ENCODE measurements around the gene SH3GL2. TPM values are rescaled to one million over a fixed set of nuclear protein-coding genes. Genes with fewer than 3 reads are reported as not detected.
"Not testable (repeated sequence)": the region's sequence is repeated elsewhere in the genome, so short reads cannot be mapped to it uniquely, and the experiment has no call there.

SH3GL2 gene
- total RNA-seq, 2 experiments from 2014 or later, result not detected

DNA sequence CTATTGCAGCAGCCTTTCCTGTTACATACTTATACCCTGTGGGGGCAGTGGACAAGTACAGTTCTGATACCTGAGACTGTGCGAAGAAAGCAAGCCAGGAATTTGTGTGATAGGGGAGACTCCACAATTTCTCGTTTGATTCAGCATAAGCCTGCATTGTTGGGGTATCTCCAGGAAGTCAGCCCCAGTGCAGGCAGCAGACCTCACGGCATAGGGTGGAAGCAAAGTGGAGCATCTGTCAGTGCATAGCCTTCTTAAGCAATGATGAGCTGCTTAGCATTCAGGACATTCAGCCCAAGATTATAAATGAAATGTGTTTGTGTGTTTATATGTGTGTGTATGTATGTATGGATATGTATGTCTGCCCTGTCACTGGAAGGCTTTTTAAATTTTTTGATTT lies 157.0 kb downstream of the SH3GL2 start:
- Mint-ChIP-seq H3K27me3 (no peaks in the 10 kb centered on the region), H3K36me3 (no peaks in the 10 kb centered on the region), H3K9me3 (peaks cover 6% of the 10 kb centered on the region), H3K27ac (no peak overlapping the region), H3K4me1 (no peaks in the 10 kb centered on the region), H3K4me3 (no peak overlapping the region)
- no peak for DNase-seq

DNA sequence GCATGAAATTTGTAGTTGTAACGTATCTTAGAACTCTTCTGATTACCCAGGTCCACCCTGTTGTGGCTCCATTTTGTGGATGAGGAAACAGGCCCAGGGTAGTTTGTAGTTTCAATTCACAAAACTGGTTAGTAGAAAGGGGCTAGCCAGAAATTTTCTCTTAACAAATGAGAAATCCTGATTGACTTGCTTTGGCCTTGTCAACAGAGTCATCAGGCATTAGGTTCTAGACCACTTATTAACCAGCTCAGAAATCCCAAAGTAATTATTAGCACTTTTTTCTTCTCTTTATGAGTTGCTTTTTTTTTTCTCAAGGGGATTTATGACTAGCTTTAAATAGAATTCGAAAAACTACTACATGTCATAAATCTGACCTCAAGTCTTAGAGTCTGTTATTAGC lies 160.2 kb downstream of the SH3GL2 start:
- no peak for DNase-seq
- Mint-ChIP-seq H3K9me3 (peaks cover 6% of the 10 kb centered on the region), H3K4me1 (no peaks in the 10 kb centered on the region), H3K27me3 (no peaks in the 10 kb centered on the region), H3K27ac (no peak overlapping the region), H3K4me3 (no peak overlapping the region), H3K36me3 (no peaks in the 10 kb centered on the region)

DNA sequence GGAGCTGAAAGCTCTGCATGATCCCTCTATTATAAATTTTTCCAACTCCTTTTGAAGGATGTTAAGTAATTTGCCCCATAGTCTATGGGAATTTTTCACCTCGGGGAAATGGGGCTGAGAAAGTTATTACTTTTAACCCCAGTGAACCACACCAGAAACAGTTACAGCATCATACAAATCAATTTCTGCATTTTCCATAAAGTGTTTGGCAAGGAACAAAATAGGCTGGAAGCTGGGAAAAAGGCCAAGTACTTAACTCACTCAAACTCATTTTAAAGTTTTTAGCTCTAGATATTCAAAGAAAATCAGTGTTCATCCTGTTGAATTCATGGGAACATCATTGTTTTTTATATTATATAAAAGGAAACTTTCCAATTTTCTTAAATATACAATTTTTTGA lies 160.9 kb downstream of the SH3GL2 start:
- no peak for DNase-seq
- Mint-ChIP-seq H3K4me1 (no peaks in the 10 kb centered on the region), H3K9me3 (peaks cover 8% of the 10 kb centered on the region), H3K27ac (no peak overlapping the region), H3K4me3 (no peak overlapping the region), H3K27me3 (no peaks in the 10 kb centered on the region), H3K36me3 (no peaks in the 10 kb centered on the region)

DNA sequence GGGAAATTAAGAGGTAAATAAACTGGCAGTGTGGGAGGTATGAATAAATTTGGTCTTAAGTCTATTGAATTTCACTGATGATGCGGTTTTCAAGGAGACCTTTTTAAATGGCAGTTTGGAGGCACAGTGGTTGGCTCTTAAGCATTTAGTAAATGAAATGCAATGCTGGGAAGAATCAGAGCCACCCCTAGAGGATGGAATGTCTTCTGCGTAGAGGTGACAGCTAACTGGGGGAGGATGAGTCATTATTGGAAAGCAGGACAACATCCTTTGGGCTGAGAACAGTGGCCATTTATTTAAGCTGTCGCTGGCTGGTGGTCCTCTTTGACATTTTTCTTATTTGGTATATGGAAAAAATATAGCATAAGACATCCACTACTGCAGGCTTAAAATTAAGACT lies 163.2 kb downstream of the SH3GL2 start:
- H3K9me3 Mint-ChIP-seq, result peaks cover 3% of the 10 kb centered on the region
- no peak overlapping the region for H3K27ac Mint-ChIP-seq
- H3K4me3 Mint-ChIP-seq, result no peak overlapping the region
- no peak for DNase-seq
- H3K36me3 Mint-ChIP-seq, result no peaks in the 10 kb centered on the region
- no peaks in the 10 kb centered on the region for H3K4me1 Mint-ChIP-seq
- H3K27me3 Mint-ChIP-seq, result no peaks in the 10 kb centered on the region

DNA sequence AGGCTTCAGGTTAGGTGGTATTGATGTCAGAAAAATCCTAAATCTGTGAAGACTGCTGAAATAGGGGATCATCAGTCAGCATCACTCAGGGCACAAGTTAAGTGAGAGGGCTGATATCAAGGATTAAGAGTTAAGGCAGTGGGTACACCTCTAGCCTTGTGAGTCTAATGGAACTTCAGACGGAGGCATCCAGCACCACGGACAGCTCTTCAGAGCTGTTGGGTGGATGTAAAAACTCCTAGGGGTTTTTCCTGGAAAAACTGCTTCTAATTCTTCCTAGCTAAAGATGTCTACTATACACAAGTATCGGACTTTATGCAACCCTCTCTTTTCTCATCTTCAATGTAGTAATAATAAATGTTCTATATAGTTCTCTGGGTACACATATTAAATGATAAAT lies 165.9 kb downstream of the SH3GL2 start:
- H3K27ac Mint-ChIP-seq, result no peak overlapping the region
- no peaks in the 10 kb centered on the region for H3K36me3 Mint-ChIP-seq
- DNase-seq, result no peak
- H3K27me3 Mint-ChIP-seq, result no peaks in the 10 kb centered on the region
- no peak overlapping the region for H3K4me3 Mint-ChIP-seq
- no peaks in the 10 kb centered on the region for H3K4me1 Mint-ChIP-seq
- peaks cover 5% of the 10 kb centered on the region for H3K9me3 Mint-ChIP-seq

DNA sequence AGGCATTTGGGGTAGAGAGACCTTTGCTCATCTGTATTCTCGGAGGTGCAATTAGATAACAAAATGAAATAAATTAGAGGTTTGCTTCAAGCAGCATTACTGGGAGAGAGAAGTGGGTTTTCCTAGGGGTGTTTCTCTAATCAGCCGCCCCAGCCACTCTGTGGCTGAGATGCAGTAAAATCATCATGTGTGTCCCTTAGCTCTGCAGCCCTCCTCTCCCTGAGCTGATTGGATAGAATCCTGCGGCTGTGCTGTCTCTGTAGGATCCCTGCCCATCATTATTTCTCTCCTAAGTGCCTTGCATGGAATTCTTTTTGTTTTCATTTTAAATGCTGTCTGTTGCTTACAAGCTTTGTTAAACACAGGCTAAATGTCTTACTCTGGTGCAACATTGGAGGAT lies 171.4 kb downstream of the SH3GL2 start:
- no peak overlapping the region for H3K27ac Mint-ChIP-seq
- H3K27me3 Mint-ChIP-seq, result no peaks in the 10 kb centered on the region
- no peak for DNase-seq
- H3K9me3 Mint-ChIP-seq, result peaks cover 6% of the 10 kb centered on the region
- no peak overlapping the region for H3K4me3 Mint-ChIP-seq
- H3K36me3 Mint-ChIP-seq, result no peaks in the 10 kb centered on the region
- no peaks in the 10 kb centered on the region for H3K4me1 Mint-ChIP-seq

DNA sequence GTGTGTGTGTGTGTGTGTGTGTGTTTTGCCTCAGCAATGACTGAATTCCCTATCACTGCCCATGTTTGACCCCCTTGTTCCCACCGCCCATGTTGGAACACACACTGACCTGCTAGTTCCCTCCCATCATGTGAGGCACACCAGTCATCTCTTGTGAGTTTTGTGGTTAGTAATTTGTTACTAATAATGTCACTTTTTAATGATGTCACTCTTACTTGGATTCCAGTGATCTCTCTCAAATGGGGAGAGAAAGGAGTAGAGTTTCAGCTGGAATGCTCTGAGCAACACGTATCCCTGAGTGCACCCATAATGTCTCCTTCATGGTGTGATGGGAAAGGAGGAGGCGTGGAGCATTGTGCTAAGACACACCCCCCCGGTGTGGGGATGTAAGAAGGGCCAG lies 172.6 kb downstream of the SH3GL2 start:
- H3K27ac Mint-ChIP-seq, result no peak overlapping the region
- peaks cover 6% of the 10 kb centered on the region for H3K9me3 Mint-ChIP-seq
- H3K4me1 Mint-ChIP-seq, result no peaks in the 10 kb centered on the region
- H3K27me3 Mint-ChIP-seq, result no peaks in the 10 kb centered on the region
- DNase-seq, result no peak
- H3K36me3 Mint-ChIP-seq, result no peaks in the 10 kb centered on the region
- no peak overlapping the region for H3K4me3 Mint-ChIP-seq

DNA sequence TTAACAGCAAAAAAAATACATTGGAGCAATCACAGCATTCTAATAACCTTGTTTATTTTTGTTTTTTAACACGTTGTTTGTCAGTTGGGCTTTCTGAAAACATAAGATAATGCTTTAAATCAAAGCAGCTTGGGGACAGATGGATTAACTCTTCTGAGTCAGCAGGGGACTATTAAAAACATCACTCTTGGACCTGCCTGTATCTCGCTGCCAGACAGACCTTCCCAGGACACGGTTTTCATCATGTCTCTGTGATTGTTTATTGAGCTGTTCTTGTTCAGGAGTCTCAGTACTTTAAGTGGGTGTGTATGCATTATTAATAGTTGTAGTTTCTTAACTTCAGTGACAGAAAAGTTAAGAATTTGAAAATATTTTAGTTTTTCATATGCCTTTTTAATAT lies 173.2 kb downstream of the SH3GL2 start:
- no peaks in the 10 kb centered on the region for H3K27me3 Mint-ChIP-seq
- no peaks in the 10 kb centered on the region for H3K36me3 Mint-ChIP-seq
- peaks cover 5% of the 10 kb centered on the region for H3K9me3 Mint-ChIP-seq
- no peaks in the 10 kb centered on the region for H3K4me1 Mint-ChIP-seq
- no peak overlapping the region for H3K27ac Mint-ChIP-seq
- DNase-seq, result no peak
- H3K4me3 Mint-ChIP-seq, result no peak overlapping the region

DNA sequence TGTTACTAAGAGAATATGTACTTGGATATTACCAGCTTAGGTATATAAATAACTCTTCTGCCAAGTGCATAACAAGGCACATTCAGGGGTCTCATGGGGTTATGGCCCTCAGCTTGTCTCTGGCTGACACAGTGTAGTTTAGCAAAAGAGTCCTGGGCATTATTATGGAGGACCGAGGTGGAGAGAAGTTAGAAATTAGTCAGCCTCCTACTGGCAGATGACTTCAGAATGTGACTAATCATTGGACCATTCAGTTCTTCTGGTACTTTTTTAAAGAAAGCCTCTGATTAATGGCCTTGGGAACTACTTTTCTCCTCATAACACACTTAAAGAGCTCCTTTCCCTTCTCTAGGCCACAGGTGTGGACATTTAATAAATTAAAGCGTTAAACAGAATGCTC lies 178.9 kb downstream of the SH3GL2 start:
- H3K36me3 Mint-ChIP-seq, result no peaks in the 10 kb centered on the region
- DNase-seq, result no peak
- peaks cover 6% of the 10 kb centered on the region for H3K9me3 Mint-ChIP-seq
- H3K4me3 Mint-ChIP-seq, result no peak overlapping the region
- H3K27ac Mint-ChIP-seq, result no peak overlapping the region
- H3K27me3 Mint-ChIP-seq, result no peaks in the 10 kb centered on the region
- no peaks in the 10 kb centered on the region for H3K4me1 Mint-ChIP-seq

DNA sequence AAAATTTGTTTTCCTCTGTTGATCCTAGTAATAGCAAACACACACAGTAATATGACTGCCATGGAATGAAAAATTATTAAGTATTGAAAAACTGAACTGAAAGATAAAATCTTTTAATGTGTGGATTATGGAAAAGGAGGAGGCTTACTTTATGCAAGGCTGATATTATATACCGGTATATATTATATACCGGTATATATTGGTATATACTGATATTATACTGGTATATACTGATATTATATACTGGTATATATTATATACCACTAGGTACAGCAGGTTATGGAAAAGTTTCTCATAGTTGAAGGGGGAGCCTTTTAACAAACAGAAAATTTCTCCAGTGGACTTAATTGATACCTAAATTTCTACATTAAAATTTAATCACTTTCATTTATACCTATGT lies 181.4 kb downstream of the SH3GL2 start:
- DNase-seq, result no peak
- no peaks in the 10 kb centered on the region for H3K36me3 Mint-ChIP-seq
- peaks cover 3% of the 10 kb centered on the region for H3K9me3 Mint-ChIP-seq
- H3K27me3 Mint-ChIP-seq, result no peaks in the 10 kb centered on the region
- no peak overlapping the region for H3K27ac Mint-ChIP-seq
- no peaks in the 10 kb centered on the region for H3K4me1 Mint-ChIP-seq
- no peak overlapping the region for H3K4me3 Mint-ChIP-seq

DNA sequence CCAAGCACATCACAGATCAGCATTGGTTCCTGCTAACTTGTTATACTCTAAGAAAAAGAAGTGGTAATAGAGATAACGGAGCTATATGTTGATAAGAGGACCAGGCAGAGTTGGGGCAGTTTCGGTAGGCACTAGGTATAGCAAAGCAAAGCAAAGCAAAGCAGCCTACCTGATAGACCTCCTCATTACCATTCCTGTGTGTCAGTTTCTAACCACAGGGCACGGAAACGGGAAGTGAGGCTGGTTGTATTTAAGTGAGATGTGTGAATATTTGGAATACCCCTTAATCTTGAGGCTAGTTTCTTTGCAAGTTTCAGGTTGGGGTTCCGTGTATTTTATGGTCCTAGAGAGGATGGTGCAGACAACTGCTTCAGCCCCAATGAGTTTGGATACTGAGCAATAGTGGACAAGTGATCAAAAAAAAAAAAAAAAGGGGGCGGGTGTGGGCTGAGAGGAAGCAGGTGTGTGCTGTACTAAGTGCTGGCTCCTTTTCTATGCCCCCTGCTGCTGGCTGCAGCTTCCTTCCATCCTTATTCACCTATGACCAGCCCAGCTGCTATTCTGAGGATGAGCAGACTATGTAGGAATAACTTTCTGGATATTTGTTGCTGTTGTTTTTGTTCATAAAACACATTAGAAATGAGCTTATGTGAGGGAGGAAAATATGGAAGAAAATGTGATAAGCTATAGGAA lies 183.3 kb downstream of the SH3GL2 start:
- Mint-ChIP-seq H3K4me3 (no peak overlapping the region), H3K4me1 (no peaks in the 10 kb centered on the region), H3K9me3 (peaks cover 3% of the 10 kb centered on the region), H3K27me3 (no peaks in the 10 kb centered on the region), H3K36me3 (no peaks in the 10 kb centered on the region), H3K27ac (no peak overlapping the region)
- no peak for DNase-seq

DNA sequence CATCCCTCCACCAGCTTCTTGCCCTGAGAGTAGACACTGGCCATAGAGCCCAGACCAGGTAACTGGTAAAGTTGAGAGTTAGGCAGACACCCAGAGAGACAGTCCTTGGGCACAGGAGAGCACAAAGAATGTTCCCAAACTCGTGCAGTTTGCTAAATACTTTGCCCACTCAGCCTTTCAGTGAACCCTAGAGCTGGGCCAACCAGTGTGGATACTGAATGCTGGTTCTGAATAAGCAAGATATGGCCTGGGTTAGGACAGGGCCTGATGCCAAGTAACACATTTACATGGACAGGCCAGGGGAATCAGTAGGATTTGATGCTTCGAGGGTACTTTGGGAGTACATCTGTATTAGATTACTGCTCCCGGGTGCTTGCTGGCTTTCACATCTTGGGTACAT lies 185.4 kb downstream of the SH3GL2 start:
- no peak for DNase-seq
- Mint-ChIP-seq H3K9me3 (no peaks in the 10 kb centered on the region), H3K4me1 (no peaks in the 10 kb centered on the region), H3K27me3 (no peaks in the 10 kb centered on the region), H3K36me3 (no peaks in the 10 kb centered on the region), H3K27ac (no peak overlapping the region), H3K4me3 (no peak overlapping the region)

DNA sequence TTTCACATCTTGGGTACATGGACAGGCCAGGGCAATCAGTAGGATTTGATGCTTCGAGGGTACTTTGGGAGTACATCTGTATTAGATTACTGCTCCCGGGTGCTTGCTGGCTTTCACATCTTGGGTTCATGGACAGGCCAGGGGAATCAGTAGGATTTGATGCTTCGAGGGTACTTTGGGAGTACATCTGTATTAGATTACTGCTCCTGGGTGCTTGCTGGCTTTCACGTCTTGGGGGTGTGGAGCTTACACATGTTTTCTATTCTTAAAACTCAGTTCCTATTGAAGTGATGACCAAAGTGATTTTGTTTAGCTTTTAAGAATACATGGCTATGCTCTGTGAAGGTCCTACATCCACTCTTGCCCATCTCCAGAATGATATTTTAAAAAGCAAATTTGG lies 186.3 kb downstream of the SH3GL2 start:
- not testable (repeated sequence) for H3K4me1 Mint-ChIP-seq, H3K36me3 Mint-ChIP-seq, H3K27me3 Mint-ChIP-seq, DNase-seq, H3K4me3 Mint-ChIP-seq, H3K27ac Mint-ChIP-seq, H3K9me3 Mint-ChIP-seq

DNA sequence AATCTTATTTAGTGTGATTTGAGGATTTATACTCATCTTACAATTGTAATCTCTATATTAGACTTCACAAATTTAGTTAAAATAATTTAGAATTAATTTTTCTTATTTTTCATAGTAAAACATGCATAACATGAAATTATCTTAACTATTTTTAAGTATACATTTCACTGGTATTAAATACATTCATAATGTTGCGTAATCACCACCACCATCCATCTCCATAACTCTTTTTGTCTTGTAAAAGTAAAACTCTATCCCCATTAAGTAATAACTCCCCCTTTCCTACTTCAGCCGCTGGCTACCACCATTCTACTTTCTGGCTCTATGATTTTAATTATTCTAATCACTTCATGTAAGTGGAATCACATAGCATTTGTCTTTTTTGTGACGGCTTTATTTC lies 193.4 kb downstream of the SH3GL2 start:
- Mint-ChIP-seq H3K9me3 (no peaks in the 10 kb centered on the region), H3K4me1 (no peaks in the 10 kb centered on the region), H3K4me3 (no peak overlapping the region), H3K36me3 (no peaks in the 10 kb centered on the region), H3K27me3 (no peaks in the 10 kb centered on the region), H3K27ac (no peak overlapping the region)
- DNase-seq, result no peak

DNA sequence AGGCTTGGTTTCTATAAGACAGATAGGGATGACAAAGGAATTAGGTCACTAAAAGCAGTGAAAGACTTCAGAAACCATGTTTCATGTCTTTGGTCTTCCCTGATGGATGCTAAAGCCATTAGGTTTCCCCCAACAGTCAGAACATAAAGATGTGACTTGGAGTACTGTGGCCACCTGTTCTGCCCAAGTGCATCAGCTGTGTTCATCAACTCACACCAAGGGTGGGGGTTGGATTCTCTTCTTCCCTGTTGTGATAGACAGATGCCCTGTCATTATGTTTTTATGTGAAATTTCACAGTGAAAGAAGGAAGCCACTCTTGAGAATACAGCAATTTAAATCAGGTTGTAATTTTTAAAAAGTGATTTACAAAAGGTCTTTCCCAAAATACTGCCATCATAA lies 196.8 kb downstream of the SH3GL2 start:
- Mint-ChIP-seq H3K4me1 (no peaks in the 10 kb centered on the region), H3K4me3 (no peak overlapping the region), H3K27ac (no peak overlapping the region), H3K9me3 (peaks cover 3% of the 10 kb centered on the region), H3K36me3 (no peaks in the 10 kb centered on the region), H3K27me3 (no peaks in the 10 kb centered on the region)
- no peak for DNase-seq

DNA sequence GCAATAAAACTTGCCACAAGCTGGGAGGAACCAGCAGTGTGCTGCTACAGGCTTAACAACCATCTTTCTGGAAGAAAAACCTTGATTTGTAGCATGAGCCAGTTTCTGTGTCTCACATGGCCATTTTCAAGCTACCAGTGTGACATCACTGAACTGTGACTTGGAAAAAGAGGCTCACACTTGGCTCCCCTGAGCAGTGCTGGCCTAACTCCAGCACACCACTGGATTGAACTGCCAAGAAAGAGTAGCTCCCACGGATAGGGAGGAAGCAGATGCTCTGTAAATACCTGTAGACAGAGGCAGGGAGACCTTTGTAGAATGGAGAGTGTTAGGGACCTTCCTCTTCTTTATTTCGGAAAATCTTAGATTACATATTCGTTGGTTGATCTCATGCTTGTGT lies 197.9 kb downstream of the SH3GL2 start:
- DNase-seq, result no peak
- no peak overlapping the region for H3K27ac Mint-ChIP-seq
- H3K4me3 Mint-ChIP-seq, result no peak overlapping the region
- H3K36me3 Mint-ChIP-seq, result no peaks in the 10 kb centered on the region
- peaks cover 3% of the 10 kb centered on the region for H3K9me3 Mint-ChIP-seq
- H3K27me3 Mint-ChIP-seq, result no peaks in the 10 kb centered on the region
- H3K4me1 Mint-ChIP-seq, result no peaks in the 10 kb centered on the region

DNA sequence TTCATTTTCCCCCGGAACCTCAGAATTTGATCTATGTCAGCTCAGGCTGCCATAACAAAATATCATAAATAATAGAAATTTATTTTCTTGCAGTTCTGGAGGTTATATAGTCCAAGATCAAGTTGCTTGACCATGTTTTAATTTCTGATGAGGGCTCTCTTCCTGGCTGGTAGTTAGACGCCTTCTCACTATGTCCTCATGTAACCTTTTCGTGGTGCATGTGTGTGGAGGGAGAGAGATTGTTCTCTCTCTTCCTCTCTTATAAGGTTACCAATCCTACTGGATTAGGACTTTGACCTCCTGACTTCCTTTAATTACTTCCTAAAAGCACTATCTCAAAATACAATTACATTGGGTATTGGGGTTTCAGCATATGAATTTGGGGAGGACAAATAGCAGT lies 198.6 kb downstream of the SH3GL2 start:
- no peak for DNase-seq
- no peaks in the 10 kb centered on the region for H3K4me1 Mint-ChIP-seq
- peaks cover 3% of the 10 kb centered on the region for H3K9me3 Mint-ChIP-seq
- H3K4me3 Mint-ChIP-seq, result no peak overlapping the region
- no peaks in the 10 kb centered on the region for H3K36me3 Mint-ChIP-seq
- no peaks in the 10 kb centered on the region for H3K27me3 Mint-ChIP-seq
- no peak overlapping the region for H3K27ac Mint-ChIP-seq

All from activated naive CD8-positive, alpha-beta T cell treated with anti-CD3 and anti-CD28 coated beads for 36 hours (primary cell).